HG02678 (cell line): Measurements from ENCODE around the gene PDE8B.
A peak's percentile ranks its signal among the peaks of the same experiment; 100 is the strongest.

Source experiments
- ATAC-seq: cut with Tn5 transposase; IDR thresholded peaks from one replicate; pipeline ENCODE4 v1.9.1; 2021; ENCODE audit warnings: mild to moderate bottlenecking, moderate library complexity; ENCODE audit not compliant: unreplicated experiment

Gene PDE8B

DNA sequence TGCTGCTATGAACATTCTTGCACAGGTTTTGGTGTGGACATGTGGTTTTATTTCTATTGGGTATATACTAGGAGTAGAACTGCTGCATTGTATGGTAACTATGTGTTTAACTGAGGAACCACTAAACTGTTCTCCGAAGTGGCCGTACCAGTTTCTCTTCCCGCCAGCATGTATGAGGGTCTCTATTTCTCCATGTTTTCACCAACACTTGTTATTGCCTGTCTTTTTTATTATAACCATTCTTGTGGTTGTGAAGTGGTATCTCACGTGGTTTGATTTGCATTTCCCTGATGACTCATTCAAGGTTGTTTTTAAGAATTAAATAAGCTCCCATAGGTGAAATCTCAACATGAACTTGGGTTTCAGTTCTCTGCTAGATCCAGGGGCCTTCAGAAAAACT is 19.4 kb downstream of the PDE8B start:
- no peak for ATAC-seq

- ATAC-seq = no peak
These were observed 20.4 kb downstream of the PDE8B start for GRCh38 chr5:77230727-77231470.

DNA sequence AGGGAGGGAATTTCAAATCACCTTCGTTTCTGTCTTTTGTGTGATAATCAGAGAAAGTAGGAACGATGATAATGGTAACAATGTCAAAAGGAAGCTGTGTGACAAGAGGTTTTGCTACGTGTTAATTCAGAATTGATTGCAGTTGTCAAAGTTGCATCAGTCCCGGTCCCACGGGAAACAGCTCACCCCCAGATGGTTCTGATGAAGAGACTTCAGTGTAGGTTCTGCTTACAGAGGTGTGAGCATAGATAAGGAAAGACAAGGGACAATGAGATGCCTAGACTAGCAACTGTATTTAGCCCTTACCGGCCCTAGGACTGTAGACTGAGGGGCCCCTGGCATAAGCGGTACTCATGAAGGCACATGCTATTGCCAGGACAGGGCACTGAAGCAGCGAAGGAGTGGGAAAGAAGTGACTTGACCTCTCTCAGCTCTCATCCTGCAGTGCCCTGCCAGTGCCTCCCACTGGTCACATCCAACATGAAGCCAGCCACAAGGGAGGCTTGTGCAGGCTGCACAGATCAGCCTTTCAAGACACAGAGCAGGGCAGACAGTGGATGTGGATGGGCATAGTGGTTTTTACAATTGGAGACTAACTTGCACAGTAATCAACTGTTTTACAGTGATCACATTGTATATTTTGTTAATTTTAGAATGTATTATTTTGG is 21.1 kb downstream of the PDE8B start:
- ATAC-seq = no peak

GRCh38 chr5:77232574-77233358 is 22.3 kb downstream of the PDE8B start:
- no peak for ATAC-seq

DNA sequence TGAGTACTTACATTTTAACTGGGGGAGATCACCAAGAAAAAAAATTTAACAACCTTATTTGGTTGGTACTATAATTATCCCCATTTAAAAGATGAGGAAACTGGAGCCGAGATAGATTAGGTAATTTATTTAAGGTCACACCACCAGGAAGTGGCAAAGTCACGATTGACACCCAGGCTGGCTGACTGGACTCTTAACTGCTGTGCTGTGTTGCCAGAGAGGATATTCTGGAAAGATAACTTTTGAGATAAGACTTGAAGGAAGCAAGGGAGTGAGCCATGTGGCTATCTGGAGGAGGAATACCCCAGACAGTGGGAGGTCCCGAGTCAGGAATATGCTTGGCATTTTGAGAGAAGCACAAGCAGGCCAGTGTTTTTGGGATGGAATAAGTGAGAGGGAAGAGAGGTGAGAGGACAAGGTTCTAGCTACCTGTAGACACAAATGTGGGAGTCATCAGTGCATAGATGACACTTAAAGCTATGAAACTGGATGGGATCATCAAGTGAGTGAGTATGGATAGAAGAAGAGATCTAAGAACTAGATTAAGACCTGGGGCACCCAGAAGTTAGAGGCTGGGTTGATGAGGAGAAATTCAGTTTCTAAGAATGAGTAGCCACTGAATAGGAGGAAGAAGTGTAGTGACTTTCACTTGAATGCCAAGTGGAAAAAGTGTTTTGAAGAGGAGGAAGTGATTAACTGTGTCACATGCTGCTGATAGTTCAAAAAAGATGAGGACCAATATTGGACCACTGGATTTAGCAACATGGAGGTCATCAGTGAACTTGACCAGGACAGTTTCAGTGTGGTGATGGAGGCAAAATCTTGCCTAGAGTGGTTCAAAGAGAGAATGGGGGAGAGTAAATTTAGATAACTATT is 25.6 kb downstream of the PDE8B start:
- no peak for ATAC-seq

DNA sequence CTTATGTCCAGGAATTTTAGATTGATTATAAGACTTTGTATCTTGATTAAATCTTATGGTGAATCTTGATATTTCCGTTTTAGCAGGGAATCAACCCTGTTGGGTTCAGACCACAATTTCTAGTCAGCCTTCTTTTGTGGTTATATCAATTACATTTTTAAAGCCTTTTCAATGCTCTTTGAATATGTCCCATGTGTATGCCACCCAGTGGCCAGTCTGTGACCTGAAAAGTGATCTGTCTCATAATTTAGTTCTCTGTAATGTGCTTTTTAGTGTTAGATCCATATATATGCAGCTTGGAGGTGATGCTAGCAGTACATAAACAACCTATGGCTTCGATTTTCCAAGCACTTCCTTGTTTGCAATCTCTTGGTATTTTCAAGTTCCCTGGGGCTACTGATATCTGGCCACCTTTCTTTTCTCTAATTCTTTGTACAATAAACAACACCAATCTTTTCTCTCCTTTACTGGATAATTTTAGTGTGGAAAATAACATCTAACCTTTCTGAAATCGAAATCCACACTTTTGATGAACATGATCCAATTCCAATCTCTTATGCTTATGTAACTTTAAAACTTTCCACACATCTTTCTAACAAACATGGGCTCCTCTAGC is 28.8 kb downstream of the PDE8B start:
- ATAC-seq = no peak

GRCh38 chr5:77241444-77241843 is 31.0 kb downstream of the PDE8B start:
- no peak for ATAC-seq

DNA sequence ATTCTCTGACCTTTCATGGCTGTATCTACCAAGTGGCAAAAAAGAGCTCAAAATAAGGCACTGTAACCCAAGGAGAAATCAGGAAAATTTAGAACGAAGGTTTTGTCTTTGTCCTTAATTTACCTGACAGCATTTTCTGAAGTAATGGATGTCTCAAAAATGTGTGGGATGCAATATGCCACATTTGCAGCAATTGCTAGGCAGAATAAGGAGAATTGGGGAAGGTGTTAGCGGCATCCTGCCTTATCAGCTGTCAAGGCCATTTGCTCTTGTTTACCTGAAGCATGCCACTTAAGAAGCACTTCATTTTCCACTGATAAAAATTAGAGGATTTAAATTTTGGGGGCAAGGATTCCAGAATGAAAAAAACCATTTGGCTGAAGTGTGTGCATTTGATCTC is 39.0 kb downstream of the PDE8B start:
- ATAC-seq = no peak

GRCh38 chr5:77250021-77250420 is 39.5 kb downstream of the PDE8B start:
- no peak for ATAC-seq

- ATAC-seq = no peak
These were observed 41.4 kb downstream of the PDE8B start for GRCh38 chr5:77251921-77252320.

DNA sequence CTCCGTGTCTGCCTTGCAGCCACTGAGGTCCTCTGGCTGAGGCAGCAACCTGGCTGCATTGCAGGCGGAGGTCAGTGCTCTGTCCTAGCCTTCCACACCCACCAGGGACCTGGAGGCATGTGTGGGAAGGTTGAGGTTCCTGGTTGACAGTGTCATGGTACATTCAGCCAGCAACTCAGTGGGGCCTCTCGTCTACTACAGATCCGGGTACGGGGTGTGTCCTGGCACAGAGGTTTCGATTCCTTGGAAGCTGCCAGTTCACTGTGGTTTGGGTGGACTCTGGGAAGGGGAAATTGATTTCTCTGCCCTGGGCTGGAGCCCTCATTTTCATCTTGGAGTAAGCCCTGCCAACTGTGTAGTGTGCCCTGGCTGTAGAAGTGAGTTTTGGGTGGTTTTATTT is 45.1 kb downstream of the PDE8B start:
- ATAC-seq = no peak

DNA sequence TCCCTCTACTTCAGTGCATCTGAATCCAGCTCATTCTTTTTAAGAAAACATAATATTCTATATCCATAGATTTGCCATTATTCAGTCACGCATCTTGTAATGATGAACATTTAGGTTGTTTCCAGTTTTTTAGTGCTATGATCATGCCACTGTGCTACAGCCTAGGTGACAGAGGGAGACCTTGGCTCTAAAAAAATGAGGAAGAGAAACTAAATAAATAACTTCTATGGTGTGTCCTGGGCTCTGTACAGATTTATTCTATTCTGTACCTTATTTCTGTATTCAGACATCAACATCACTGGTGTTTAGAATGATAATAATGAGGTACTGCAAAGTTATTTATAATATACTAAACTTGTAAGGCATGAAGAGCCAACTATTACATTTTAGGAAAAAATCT is 45.9 kb downstream of the PDE8B start:
- ATAC-seq = no peak

GRCh38 chr5:77258652-77259051 is 48.2 kb downstream of the PDE8B start:
- ATAC-seq = no peak

DNA sequence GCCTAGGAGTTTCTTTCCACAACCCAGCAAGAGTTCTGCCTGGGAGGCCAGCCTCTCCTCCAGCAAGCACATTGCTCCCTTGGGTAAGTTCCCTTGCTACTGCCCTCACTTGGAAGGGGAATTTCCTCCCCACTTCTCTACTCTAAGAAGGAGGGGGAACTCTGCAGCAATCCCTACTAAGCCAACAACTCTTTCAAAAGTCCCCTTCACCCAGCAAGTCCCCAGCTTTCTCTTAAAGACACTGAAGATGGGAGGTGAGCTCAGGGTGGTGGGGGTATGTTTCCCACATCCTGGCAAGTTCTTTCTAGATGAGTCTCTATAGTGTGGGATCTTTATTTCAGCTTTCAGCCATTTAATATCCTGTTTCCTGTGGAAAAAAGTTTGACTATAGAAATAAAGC is 49.0 kb downstream of the PDE8B start:
- peak; percentile 36 for ATAC-seq

GRCh38 chr5:77262697-77263096 is 52.2 kb downstream of the PDE8B start:
- no peak for ATAC-seq

GRCh38 chr5:77266291-77266690 is 55.8 kb downstream of the PDE8B start:
- ATAC-seq = no peak

- no peak for ATAC-seq
These were observed 57.0 kb downstream of the PDE8B start for GRCh38 chr5:77267496-77267895.

DNA sequence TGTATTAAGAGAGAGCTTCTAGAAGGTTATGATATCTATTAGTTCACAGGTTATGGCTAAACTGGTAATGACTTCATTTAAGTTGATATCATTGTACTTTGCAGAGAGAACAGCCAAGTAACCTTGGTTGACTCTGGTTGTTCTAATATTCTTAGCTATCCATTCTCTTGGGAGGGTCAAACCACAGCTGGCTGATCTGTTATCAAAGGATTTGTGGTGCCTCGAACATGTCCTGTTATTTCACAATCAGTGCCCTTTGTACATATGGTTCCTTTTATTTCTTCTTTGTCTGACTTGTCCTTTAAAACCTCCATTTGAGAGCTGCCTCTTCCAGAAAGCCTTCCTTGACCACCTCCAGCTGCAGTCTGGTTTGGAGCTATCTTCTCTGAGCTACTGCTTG is 61.7 kb downstream of the PDE8B start:
- ATAC-seq = no peak

DNA sequence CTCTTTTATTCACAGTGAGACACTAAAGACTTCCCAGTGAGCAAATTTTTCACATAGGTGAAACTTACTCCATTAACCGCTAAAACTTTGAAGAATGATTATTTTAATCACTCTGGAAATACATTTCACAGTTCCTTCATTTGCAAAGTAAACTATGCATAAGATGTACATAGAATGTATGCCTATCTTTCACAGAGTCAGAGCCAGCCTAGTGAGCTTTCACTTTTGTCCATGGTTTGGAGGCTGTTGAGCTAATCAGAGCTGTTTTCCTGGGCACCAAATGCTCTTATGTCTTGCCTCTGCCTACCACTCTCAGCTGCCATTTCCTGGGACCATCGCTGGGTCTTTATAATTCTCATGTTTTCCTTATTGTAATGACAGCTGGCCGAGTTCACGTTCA is 67.3 kb downstream of the PDE8B start:
- no peak for ATAC-seq

DNA sequence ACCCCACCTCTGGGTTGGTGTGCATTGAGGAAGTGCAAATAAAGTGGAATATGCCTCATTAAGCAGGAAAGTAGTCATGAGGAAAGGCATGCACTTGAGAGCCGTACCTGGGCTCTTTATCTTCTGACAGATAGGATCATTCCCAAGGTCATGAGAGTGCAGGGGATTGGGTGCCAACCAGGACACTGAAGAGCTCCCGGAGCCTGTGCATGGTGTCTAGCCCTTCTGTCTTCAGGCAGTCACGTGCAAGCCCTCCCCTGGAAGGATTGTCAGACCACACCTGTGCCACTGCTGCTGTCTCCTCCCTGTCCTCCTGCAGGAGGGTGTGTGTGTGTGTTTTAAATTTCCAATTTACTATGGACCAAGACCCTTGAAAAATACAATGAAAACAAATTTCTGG is 69.6 kb downstream of the PDE8B start:
- ATAC-seq = no peak

DNA sequence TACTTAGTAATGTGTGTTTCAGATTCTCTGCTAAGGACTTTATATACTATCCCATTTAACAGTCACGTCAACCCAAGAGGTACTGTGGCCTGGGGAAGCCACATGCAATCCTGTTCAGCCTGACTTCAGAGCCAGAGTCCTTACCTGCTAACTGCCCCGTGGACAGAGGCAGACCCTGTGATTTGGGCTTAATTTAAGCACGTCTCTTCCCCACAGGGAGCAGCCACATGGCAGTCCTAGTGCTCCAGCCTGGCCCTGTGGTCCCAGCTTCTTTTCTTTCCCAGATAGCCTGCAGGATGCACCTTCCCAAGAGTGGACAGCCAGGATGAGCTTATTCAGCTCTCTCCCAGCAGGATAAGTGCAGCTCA is 71.5 kb downstream of the PDE8B start:
- no peak for ATAC-seq
